Right lobe of liver (tissue), 4 donors: ENCODE measurements around the gene INPP4B.

Experiments
- POLR2A ChIP-seq: fragments of 450-650 bp; IDR thresholded peaks from one replicate; pipeline ENCODE4 v1.6.1; 2017; ENCODE audit warnings: antibody characterized with exemption, mild to moderate bottlenecking
- TF ChIP-seq, protein P1 (sequence below), 4 donors: fragments of 200-600 bp in 3 of 4; fragments of 450-650 bp in 1 of 4; IDR thresholded peaks; one replicate each; pipeline versions ENCODE4 v1.5.1 to v1.8.0; 2016 to 2022; ENCODE audit warnings: antibody characterized with exemption in 4 of 4, mild to moderate bottlenecking in 2 of 4
- donor health status: DM: no; HTN: no; CAD: no.
- donor health status: DM: no; HTN: no; CAD: no.
- donor health status: DM: no; HTN: yes; CAD: no.

DNA sequence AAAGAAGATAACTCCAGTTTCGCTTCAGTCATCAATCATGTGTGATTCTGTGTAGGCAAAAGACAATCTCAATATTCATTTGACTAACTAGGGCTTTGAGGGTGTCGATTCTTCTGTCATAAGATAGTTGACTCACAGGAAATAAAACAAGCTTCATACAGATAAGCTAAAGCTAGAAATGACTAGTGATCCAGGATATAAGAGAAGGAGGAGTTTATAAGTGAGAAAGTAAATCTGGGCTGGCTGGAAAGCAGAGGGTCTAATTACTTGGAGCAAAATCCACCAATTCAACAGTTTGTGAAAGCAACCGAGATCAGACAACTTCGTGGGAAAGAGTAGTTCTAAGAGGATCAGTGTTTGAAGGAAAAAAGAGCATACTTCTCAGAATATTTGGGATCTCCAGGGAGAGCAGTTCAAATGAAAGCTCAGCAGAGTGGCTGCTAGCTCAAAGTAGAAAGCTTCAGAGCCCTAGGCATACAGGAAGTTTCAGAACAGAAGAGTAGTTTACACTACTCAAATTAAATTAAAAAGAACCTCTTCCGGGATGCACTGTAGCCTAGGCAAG lies 429.3 kb downstream of the INPP4B start:
- TF ChIP-seq, protein P1, sequence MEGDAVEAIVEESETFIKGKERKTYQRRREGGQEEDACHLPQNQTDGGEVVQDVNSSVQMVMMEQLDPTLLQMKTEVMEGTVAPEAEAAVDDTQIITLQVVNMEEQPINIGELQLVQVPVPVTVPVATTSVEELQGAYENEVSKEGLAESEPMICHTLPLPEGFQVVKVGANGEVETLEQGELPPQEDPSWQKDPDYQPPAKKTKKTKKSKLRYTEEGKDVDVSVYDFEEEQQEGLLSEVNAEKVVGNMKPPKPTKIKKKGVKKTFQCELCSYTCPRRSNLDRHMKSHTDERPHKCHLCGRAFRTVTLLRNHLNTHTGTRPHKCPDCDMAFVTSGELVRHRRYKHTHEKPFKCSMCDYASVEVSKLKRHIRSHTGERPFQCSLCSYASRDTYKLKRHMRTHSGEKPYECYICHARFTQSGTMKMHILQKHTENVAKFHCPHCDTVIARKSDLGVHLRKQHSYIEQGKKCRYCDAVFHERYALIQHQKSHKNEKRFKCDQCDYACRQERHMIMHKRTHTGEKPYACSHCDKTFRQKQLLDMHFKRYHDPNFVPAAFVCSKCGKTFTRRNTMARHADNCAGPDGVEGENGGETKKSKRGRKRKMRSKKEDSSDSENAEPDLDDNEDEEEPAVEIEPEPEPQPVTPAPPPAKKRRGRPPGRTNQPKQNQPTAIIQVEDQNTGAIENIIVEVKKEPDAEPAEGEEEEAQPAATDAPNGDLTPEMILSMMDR (IDR thresholded peaks at IDR 0.05) = no peak
- no peak for TF ChIP-seq POLR2A
